NCI-H524 treated with DMSO at 0.1 percent for 48 hours (cell line): ENCODE results near the gene MTA2.

Experiments used
- DNase-seq: peaks from one replicate; lab custom pipeline; 2025; lab: John Stamatoyannopoulos, UW

Gene MTA2

GRCh38 chr11:62612366-62613290 is 11.0 kb upstream of the MTA2 start, which contains the start of the genes EML3 and ROM1:
EML3 (minus strand) TSS chr11:62612775; CDS start chr11:62612457, 318 bp downstream.
ROM1 (plus strand) TSS chr11:62613257; CDS start chr11:62613282, 25 bp downstream.
- DNase-seq, result no peak

- no peak for DNase-seq
Observed at GRCh38 chr11:62611705-62612365, 10.2 kb upstream of the MTA2 start.

- DNase-seq, result no peak
Observed at GRCh38 chr11:62610814-62611704, 9.4 kb upstream of the MTA2 start.

GRCh38 chr11:62610403-62610802 is 8.7 kb upstream of the MTA2 start:
- DNase-seq, result no peak

GRCh38 chr11:62608776-62609175 is 7.1 kb upstream of the MTA2 start:
- no peak for DNase-seq

- no peak for DNase-seq
Observed at GRCh38 chr11:62607714-62608113, 6.0 kb upstream of the MTA2 start.

- no peak for DNase-seq
Observed at GRCh38 chr11:62605902-62606301, 4.2 kb upstream of the MTA2 start.

- no peak for DNase-seq
Observed at GRCh38 chr11:62605467-62605866, 3.8 kb upstream of the MTA2 start.

GRCh38 chr11:62604460-62605120 is 2.9 kb upstream of the MTA2 start:
- no peak for DNase-seq

- no peak for DNase-seq
Observed at GRCh38 chr11:62603776-62604299, 2.2 kb upstream of the MTA2 start.

- DNase-seq, result no peak
Observed at GRCh38 chr11:62603072-62603408, 1.4 kb upstream of the MTA2 start.

GRCh38 chr11:62602141-62603071 is 741 bp upstream of the MTA2 start:
- DNase-seq, result no peak

GRCh38 chr11:62601122-62601371 is 618 bp downstream of the MTA2 start:
- DNase-seq, result no peak

- no peak for DNase-seq
Observed at GRCh38 chr11:62600367-62601121, 1.1 kb downstream of the MTA2 start.

GRCh38 chr11:62599901-62600300 is 1.8 kb downstream of the MTA2 start:
- DNase-seq, result no peak

GRCh38 chr11:62599069-62599696 is 2.5 kb downstream of the MTA2 start:
- peak; percentile 64 for DNase-seq

GRCh38 chr11:62595124-62595523 is 6.5 kb downstream of the MTA2 start:
- DNase-seq, result no peak

- no peak for DNase-seq
Observed at GRCh38 chr11:62593434-62594044, 8.1 kb downstream of the MTA2 start.

GRCh38 chr11:62592989-62593421 is 8.7 kb downstream of the MTA2 start:
- DNase-seq, result no peak
